Kidney capillary endothelial cell (primary cell): Measurements from ENCODE around the gene MYH10.

Source experiments
- DNase-seq: peaks from one replicate; pipeline ENCODE4 v3.0.0-alpha.2; 2018; ENCODE audit warnings: low spot score

Gene MYH10

GRCh38 chr17:8473451-8474192 is 156.9 kb downstream of the MYH10 start:
- no peak for DNase-seq

DNA sequence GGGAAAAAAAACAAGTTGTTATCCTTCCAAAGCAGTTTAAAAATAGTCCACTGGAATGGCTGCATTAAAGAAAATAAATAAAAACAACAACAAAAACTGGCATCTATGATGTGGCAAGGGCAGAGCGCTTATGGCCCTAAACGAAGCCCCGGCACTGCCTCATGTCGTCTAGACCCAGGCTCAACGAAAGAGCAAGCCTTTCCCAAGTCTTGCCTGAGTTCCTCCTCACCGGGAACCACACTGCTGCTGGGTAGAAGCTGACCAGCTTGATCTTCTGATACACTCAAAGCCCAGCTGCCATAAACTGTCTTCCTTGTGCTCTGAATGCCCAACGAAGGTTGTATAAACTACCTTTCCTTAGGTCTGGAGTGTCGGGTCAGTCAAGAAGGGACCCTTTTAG is 157.9 kb downstream of the MYH10 start:
- no peak for DNase-seq

DNA sequence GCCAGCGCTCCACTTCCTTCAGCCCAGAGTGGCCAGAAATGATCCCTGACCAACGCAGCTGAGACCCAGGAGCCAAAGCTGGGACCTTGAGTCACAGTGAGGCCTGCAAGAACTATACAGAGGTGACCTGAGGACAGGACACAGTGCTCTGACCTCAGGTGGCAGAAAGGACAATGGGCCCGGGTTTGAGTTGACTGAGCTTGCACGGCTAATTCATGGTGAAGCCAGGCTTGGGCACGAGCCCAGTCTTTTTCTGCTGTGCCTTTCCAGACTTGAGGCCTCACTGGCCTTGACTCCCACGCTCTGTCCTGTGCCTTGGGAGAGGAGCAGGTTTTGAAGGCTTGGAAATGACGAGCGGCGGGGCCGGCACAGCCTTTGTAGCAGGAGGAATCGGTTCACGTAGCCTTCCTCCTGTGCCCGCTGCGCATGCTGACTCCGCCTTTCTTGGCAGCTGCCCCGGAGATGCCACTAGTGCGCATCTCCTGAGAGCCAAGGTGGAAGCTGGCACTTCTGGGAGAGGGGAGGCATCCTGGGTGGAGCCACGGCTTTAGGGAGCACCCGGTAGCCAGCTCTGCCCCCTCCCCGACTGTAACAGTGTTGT is 160.0 kb downstream of the MYH10 start:
- no peak for DNase-seq

DNA sequence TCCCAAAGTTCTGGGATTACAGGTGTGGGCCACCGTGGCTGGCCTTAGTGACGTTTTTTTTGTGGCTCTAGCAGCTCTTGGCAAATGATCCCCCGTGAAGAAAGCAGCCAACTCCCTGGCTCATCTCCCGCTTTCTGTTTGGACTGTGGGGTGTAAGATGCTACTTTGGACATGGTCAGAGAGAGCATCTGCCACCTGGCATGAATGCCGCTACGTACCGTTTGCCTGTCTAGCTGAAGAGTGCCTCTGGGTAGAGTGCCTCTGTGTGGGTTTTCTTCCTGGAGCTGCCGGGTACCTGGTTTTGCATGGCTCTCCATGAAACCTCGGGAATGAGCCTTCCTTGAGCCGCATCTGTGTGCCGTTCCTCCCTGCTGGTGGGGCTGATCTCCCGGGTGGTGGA is 160.6 kb downstream of the MYH10 start:
- DNase-seq: no peak

DNA sequence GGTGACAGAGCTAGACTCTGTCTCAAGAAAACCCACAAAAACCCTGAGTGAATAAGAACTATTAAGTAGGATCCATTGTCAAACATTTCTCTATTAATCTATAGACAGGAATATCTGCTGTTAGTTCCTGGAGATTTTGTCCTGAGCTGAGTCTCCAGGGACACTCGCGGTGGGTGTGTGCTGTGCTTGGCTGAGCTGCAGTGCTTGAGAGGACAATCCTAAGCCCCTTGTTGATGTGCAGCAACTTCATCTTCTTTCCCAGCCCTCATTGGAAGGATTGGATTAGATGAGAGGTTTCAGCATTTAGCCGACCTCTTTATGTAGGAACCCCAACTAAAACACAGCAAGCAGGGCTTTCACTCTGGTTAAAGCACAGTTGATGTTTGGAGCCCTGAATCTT is 161.5 kb downstream of the MYH10 start:
- DNase-seq: no peak

GRCh38 chr17:8468127-8468526 is 162.4 kb downstream of the MYH10 start:
- DNase-seq: no peak

GRCh38 chr17:8467527-8467926 is 163.0 kb downstream of the MYH10 start:
- DNase-seq: no peak

DNA sequence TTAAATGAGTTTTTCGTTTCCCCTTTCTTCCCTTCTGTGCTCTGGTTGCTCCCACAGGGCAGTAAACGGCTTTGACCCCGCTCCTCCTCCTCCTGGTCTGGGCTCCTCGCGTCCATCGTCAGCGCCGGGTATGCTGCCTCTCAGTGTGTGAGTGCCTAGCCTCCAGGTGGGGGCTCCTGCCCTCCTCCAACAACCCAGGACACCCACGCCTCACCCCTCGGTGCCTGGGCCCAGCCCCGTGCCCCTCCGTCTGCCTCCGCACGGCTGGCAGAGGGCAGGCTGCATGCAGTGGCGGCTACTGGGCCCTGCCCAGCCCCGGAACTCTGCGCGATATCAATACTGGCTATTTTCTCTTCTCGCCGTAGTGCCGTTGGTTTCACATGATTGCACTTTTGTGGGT is 163.7 kb downstream of the MYH10 start:
- DNase-seq: no peak

- DNase-seq: no peak
Observed at GRCh38 chr17:8466456-8466855, 164.1 kb downstream of the MYH10 start.

DNA sequence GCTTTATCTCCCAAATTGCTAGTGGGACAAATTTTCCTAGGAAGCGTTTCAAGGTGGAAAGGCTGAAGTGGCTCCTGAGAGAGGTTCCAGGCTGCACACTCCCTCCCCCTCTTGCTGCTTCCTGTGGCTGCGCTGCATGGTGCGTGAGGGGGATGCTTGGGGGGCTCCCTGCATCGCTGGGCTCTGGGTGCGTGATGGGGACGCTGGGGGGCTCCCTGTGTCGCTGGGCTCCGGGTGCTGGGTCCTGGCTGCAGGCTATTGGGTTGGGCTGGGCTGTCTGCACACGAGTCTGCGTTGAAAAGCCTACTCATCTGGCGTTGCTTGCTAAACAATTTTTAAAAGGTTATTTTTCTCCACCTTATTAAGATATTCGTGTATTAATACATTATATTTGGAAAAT is 164.8 kb downstream of the MYH10 start:
- DNase-seq: no peak

DNA sequence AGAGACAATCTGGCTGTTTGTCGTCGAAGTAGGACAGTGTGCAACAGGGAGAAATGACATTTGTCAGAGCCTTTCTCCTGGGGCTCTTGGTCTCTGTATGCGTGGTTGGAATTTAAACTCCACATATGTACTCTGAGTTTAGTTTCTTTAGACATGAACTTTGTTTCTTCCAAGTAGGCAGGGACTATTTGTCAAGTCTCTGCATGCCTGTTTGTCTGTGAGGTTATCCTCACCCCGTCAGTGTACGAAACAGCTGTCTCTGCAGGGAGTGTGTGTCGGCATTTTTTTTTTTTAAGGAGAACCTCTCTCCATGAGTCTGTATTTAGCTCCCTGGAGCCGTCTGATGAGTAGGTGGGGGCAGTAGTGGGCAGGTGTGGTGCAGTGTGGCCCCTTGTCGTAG is 165.2 kb downstream of the MYH10 start:
- DNase-seq: no peak

- DNase-seq: no peak
Observed at GRCh38 chr17:8464941-8465340, 165.6 kb downstream of the MYH10 start.

DNA sequence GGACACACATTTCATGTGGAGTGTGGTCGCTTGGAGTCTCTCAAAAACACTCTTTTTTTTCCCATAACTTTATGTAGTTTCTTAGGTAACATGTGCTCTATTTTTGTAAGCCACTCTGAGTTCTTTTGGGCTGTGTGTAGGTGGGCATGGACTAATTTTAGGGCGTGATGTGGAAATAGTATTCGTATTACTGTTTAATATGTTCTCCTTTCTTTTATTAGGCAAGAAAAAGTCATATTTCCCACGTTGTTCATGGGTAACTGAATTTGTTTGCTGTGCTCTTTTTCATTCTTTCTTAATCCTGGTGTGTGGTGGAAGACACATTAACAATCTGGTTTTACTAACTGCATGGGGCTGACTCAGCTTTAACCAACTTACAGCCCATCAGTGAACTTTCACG is 167.4 kb downstream of the MYH10 start:
- no peak for DNase-seq

DNA sequence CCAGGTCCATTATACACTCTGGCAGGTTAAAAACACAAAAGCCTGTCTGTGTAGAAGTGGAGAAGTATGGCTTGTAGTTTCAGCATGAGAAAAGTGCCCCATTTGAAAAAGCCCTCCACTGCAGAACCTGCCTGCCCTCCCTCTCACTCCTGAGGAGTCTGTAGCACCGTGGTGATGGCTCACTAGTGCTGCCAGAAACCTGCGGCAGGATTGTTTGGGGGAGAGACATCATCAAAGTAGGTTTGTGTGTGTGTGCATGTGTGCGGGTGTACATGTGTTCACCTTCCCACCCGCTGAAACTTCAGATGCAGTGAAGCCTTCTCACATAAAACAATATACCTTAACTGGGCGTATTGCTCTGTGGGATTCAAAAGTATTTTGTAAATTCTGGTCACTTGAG is 168.0 kb downstream of the MYH10 start:
- no peak for DNase-seq

- DNase-seq: no peak
Observed at GRCh38 chr17:8459831-8460230, 170.7 kb downstream of the MYH10 start.

GRCh38 chr17:8459107-8459506 is 171.4 kb downstream of the MYH10 start:
- no peak for DNase-seq

DNA sequence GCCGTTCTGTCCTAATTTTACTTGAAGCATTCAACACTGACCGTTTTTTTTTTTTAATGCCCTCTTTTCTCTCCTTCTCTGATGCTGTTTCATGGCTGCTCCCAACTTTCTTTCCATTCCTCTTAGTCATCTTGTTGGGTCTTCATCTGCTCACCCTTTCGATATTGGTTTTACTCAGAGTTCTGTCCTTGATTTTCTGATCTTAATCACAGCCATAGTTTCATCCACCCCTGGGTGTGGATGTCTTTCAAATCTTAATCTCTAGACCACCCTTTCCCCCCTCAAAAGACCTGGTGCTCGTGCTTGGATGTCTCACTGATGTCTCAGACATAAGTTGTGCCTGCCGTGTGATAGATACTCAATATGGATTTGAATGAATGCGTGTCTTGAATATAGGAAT is 172.4 kb downstream of the MYH10 start:
- no peak for DNase-seq

GRCh38 chr17:8455665-8456209 is 174.8 kb downstream of the MYH10 start:
- no peak for DNase-seq

DNA sequence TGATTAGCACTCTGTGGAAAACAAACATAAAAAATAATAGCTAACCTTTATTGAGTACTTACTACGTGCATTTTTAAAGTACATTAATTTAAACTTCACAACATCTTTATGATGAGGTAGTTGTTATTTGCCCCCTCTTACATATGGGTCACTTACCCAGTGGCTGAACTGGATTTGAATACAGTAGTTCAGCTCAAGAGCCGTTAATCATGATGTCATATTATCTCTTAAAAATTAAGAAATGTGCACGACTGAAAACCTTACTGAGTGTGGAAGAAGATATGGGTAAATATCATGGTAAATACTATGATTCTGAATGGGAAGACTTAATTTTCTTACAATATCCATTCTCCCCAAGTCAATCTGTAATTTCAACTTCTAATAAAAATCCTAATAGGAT is 177.2 kb downstream of the MYH10 start:
- no peak for DNase-seq

DNA sequence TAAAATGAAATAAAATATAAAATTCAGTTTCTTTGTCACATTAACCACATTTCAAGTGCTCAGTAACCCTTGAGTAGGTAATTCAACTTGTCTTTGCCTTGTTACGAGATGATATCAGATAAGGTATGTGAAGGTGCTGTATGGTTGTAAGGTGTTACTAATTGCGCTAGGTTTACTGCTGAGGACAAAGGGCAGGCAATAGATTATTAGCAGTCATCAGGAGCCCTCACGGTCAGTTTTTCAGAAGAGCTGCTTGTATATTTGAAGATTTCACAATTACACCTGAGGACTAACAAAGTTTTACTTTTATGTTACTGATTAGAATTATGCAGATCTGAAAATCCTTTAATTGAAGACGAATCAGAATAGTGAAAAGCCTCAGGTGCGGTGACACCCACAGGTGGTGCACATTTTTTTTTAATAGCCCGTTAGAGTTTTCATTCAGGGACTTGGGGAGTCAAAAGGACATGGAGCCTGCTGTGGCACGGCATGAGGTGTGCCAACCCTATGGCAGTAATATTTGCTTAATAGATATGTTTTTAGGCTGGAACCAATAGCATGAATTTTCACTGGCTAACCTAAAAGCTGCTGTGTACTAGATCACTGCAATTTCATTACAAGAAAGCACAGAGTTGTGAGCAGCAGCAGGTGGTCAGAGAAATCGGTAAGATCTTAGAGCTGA is 178.5 kb downstream of the MYH10 start:
- no peak for DNase-seq

- no peak for DNase-seq
Observed at GRCh38 chr17:8448310-8448709, 182.2 kb downstream of the MYH10 start.

DNA sequence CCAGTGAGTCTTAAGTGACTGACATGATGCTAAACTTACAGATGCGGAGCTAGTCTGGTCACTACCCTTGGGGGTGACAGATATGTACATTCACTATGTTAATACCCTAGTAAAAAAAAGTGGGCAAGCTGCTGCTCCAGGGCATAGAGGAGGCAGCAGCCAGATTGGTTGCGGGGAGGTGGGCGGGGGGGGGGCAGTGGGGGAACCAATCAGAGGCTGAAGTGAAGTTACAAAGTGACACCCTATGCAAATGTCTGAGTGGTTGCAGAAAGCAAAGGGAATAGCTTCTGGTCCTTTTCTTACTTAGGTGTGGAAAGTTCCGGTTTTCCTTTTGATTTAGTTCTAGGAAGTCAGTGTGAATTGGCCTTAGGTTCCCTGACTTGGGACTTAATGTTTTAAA is 182.7 kb downstream of the MYH10 start:
- DNase-seq: no peak

- DNase-seq: peak; percentile 52
Observed at GRCh38 chr17:8445536-8445935, 185.0 kb downstream of the MYH10 start.
